Putamen (tissue), 1 donor: ENCODE results near the gene TAF10.

Source experiments
- DNase-seq: peaks from one replicate; pipeline ENCODE4 v3.0.0-alpha.2; 2016; ENCODE audit warnings: low spot score

TAF10 gene

DNA sequence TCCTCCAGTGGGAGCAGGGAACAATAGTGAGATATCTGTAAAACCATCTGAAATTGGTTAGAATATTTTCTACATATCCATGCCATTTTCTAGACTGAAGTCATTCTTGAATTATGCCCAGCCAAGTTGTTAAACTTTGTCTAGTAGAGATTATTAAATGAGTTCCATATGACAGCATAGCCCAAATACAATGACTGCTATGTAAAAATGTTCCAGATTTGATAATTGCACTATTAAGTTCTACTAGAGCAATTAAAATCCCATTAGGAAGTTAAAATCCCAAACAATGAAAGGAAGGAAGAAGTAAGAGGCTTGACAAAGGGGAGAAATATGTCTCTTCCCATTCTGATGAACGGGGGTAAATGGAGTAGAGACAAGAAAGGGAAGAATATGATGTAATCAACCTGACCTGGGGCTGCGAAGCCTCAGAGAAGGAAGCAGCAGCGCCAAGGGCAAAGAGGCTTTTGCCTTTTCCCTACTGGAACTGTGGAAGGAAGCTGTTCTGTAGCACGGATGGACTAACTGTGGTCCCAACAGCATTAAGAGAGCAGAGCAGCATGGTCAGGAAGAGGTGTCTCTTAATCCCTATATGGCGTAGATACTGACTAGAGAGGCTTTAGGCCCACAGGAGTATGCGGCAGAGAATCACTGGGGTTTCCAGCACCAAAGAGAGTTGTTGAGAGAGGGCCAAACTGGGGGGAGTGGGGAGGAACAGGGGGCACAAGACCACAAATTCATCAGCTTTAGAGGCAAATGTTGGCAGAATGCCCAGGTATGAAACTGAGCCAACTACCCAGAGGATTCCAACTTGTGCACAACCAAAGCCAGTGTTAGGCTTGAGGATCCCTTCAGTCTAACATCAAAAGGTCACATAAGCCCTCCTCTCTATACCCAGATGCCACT lies 35.3 kb downstream of the TAF10 start:
- DNase-seq, result peak; percentile 93

GRCh38 chr11:6574816-6575715 lies 37.0 kb downstream of the TAF10 start:
- DNase-seq, result peak; percentile 34

DNA sequence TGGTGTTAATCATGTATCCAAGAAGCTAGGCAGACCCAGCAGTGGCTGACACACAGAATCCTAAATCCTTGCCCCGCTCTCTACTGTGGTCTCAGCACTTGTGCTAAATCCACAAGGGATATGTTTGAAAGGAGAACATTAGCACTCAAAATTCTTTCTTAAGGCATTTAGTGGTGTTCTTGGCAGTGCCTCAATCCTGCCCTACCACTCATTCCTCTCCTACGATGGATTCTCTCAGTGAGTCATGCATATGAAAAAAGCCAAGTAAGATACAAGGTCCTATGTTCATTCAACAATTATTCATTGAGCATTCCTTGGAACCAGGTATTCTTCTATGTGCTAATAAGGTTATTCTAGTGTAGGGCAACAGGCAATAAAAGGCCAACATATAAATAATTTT lies 39.8 kb downstream of the TAF10 start:
- no peak for DNase-seq

DNA sequence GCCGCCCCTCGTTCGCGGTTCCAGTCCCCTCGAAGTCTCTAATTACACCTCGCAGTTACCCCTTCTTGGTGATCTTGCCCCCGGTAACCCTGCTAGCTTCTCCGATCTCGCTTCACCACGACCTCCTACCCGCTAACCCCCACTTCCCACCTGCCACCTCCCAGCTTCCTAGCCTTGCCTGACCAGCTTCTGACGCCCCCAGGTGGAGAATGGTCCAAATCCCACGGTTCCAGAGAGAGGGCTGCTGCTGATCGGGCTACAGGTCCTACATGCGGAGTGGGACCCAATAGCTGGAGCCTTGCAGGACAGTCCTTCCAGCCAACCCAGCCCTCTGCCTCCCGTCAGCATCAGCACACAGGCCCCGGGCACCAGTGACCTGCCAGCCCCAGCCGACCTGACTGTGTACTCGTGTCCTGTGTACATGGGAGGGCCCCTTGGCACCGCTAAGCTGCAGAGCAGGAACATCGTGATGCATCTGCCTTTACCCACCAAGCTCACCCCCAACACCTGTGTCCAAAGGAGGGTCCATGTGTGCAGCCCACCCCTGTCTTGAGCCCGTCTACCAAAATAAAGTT lies 40.5 kb downstream of the TAF10 start:
- DNase-seq, result no peak

- DNase-seq, result no peak
Observed at GRCh38 chr11:6570691-6571427, 41.2 kb downstream of the TAF10 start.

- DNase-seq, result no peak
Observed at GRCh38 chr11:6569706-6570105, 42.3 kb downstream of the TAF10 start.

GRCh38 chr11:6568191-6568918 lies 43.7 kb downstream of the TAF10 start:
- peak; percentile 47 for DNase-seq

GRCh38 chr11:6567371-6567745 lies 44.7 kb downstream of the TAF10 start:
- DNase-seq, result no peak

- DNase-seq, result no peak
Observed at GRCh38 chr11:6566704-6567370, 45.2 kb downstream of the TAF10 start.

DNA sequence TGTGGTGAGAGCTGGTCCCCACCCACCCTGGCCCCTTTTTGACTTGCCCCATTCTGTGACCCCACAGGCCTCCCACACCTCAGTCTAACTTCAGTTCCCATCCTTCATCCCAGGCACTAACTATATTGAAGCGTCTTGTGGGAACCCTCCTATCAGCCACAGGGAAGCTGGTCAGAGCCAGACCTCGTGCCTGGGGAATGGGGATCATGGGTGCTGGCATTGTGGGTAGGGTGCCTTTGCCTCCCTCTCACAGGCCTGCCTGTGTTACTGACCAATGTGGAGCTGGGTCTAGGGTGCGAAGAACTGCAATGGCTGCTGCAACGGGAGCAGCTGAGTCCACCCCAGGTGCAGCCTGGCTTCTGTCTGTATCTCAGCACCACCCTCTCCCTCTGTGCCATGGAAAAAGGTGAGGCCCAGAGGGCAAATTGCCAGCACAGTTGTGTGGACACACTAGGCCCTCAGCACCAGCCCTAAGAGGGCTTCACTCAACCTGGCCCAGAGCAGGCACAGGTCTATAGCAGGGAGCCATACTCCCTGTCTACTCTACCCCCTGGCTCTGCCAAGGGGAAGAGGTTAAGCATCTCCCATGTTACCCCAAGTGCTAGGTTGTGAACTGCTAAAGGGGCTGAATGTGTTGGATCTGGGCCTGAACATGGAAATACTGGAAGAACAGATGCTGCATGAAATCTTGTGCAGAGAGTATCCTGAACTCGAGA lies 45.9 kb downstream of the TAF10 start:
- no peak for DNase-seq

- no peak for DNase-seq
Observed at GRCh38 chr11:6565325-6565724, 46.7 kb downstream of the TAF10 start.

GRCh38 chr11:6563667-6564066 lies 48.3 kb downstream of the TAF10 start:
- DNase-seq, result no peak

GRCh38 chr11:6563121-6563619 lies 48.8 kb downstream of the TAF10 start:
- no peak for DNase-seq

DNA sequence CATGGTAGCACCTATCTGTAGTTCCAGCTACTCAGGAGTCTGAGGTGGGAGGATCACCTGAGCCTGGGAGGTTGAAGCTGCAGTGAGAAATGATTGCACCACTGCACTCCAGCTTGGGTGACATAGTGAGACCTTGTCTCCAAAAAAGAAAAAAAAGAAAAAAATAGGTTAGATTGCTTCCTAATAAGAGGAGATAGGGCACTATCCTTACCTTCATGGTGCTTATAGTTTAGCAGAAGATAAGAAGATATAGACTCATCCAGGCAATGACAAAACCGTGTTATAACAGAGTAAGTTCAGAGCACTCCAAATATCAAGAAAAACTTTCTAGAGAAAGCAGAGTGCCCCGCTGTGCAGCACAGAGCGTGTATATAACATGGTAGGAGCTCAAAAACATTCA lies 50.7 kb downstream of the TAF10 start:
- no peak for DNase-seq
